Heart right ventricle (tissue), 16 donors: Measurements from ENCODE around the gene KRT82. TPM values are rescaled to one million over a fixed set of nuclear protein-coding genes. Genes with fewer than 3 reads are reported as not detected.

Experiments used
- ATAC-seq, 8 donors: fragments of 200-7000 bp; cut with Tn5 transposase; one replicate each; pipeline ENCODE4 v1.9.1; 2020; ENCODE audit warnings: mild to moderate bottlenecking in 8 of 8, moderate library complexity in 8 of 8, moderate number of reproducible peaks in 1 of 8
- DNase-seq, 2 donors: peaks; one replicate each; pipeline ENCODE4 v3.0.0-alpha.2; 2020
- H3K27ac ChIP-seq, 10 donors: fragments of 200-600 bp; sonication (generic) in 2 of 10; one replicate each; pipeline versions ENCODE4 v1.5.0 to v1.8.0; 2020 to 2022; ENCODE audit warnings: mild to moderate bottlenecking in 3 of 10
- H3K27me3 ChIP-seq, 7 donors: fragments of 200-600 bp; one replicate each; pipeline ENCODE4 v1.8.0; 2021 to 2022; ENCODE audit warnings: mild to moderate bottlenecking in 2 of 7
- H3K36me3 ChIP-seq, 9 donors: fragments of 200-600 bp; sonication (generic) in 1 of 9; one replicate each; pipeline versions ENCODE4 v1.5.0 to v1.8.0; 2020 to 2022; ENCODE audit warnings: mild to moderate bottlenecking in 2 of 9
- H3K4me1 ChIP-seq, 9 donors: fragments of 200-600 bp; sonication (generic) in 1 of 9; one replicate each; pipeline versions ENCODE4 v1.5.0 to v1.8.0; 2020 to 2022; ENCODE audit warnings: mild to moderate bottlenecking in 4 of 9
- H3K4me3 ChIP-seq, 10 donors: fragments of 200-600 bp; sonication (generic) in 2 of 10; one replicate each; pipeline versions ENCODE4 v1.5.0 to v1.8.0; 2020 to 2022; ENCODE audit warnings: mild to moderate bottlenecking in 7 of 10, moderate library complexity in 2 of 10
- H3K9me3 ChIP-seq, 11 donors: fragments of 200-600 bp in 10 of 11; sonication (generic) in 2 of 11; one replicate each; pipeline versions ENCODE4 v1.5.0 to v1.8.0; 2013 to 2022; ENCODE audit warnings: mild to moderate bottlenecking in 2 of 11, control low read depth in 1 of 11, moderate library complexity in 1 of 11
- WGBS, 2 donors: extraction: QIAGEN DNeasy Blood & Tissue Kit; methylation state at CpG; one replicate each; pipeline ENCODE4 v1.1.7; 2013; ENCODE audit warnings: inconsistent platforms in 1 of 2; 5-methylcytosine and 5-hydroxymethylcytosine counted together
- intact Hi-C, 10 donors: fragments of 100-400 bp; cut with DNase I; formaldehyde crosslinking; loops; one replicate each; pipeline versions ENCODE4 v1.11.1 to v1.14.2; 2022
- polyA plus RNA-seq, 2 donors: library from polyadenylated mRNA; stranded (reverse); fragments of 200-250 nt; gene quantifications; one replicate each; pipeline ENCODE4 v1.2.3, GENCODE V29; 2013
- total RNA-seq, 10 donors: library from RNA; stranded (reverse); fragmentation: NEBNext Ultra II Directional in 3 of 10; extraction: Animal tissue kit (Norgen Biotek cat#: 25700) in 3 of 10; gene quantifications; one replicate each; pipeline versions ENCODE4 v1.2.1 to v1.2.4, GENCODE V29; 2021 to 2023
- TF ChIP-seq, protein P1 (sequence below), 9 donors: fragments of 200-600 bp; sonication (generic) in 2 of 9; IDR thresholded peaks; one replicate each; pipeline versions ENCODE4 v1.5.0 to v1.8.0; 2021 to 2022; ENCODE audit warnings: antibody characterized with exemption in 9 of 9, mild to moderate bottlenecking in 5 of 9, moderate library complexity in 1 of 9
- donor health status: Arrhythmogenic right ventricular cardiomyopathy.
- donor health status: ischemic (EF 13 %, LVEDD 7.1; RV severe dilation, severe dysfunction).
- donor health status: healthy with polysubstance abuse.
- donor health status: DM: no; HTN: yes; CAD: no.
- donor health status: DM: no; HTN: no; CAD: no.
- donor health status: ischemic (EF 25% LVEDD 6.9; RV normal size, moderate dysfunction).
- donor health status: ischemic (EF 25% LVEDD 5.7; RV mildly dilated, moderate dysfunction).
- donor health status: healthy.
- donor health status: DM: yes; HTN: yes; CAD: no.
- donor health status: Ischemic cardiomyopathy.
- donor health status: ischemic (EF 35%, LVEDD 5.7; RV mildly dilated, moderate dysfunction).
- donor health status: nonischemic (EF 11% LVEDD 7.7; RV severe dilation, severe dysfunction).
- donor health status: DM: yes; HTN: yes; CAD: no.
- donor health status: PGD.
- donor health status: ischemic (EF 29% LVEDD 5.4; RV normal size, mild dysfunction).
- donor health status: nonischemic (EF 23%, LVEDD 6.1; RV moderate dilation, normal function).

The KRT82 gene
- total and polyA plus RNA-seq, 12 donors: not detected

DNA sequence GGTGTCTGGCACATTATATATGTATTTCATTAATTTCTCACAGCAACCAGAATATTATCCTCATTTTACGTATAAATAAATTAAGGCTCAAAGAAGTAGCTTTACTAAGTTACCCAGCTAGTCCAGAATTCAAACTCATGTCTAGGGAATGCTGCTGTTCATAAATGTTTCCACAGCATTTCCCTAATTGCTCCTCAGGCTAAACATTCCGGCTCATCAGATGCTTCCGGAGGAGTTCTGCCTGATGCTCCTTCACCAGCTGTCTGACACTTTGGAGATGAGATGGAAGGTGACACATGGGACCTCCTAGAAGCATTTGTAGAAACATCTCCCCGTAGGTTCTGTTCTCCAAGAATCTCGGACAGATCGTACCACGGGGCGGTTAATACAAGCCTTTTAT is 51.0 kb downstream of the KRT82 start:
- DNase-seq (no peak), ATAC-seq (no peak)
- H3K4me1 ChIP-seq: peaks cover 0 to 6% (median 0%) of the 10 kb centered on the region in 9 donors
- H3K4me3 ChIP-seq: no peak overlapping the region
- intact Hi-C loops: no loop called here
- no peak overlapping the region for H3K27ac ChIP-seq
- H3K27me3 ChIP-seq: peaks cover 0 to 51% (median 36%) of the 10 kb centered on the region in 7 donors
- no peaks in the 10 kb centered on the region for H3K9me3 ChIP-seq
- TF ChIP-seq, protein P1, sequence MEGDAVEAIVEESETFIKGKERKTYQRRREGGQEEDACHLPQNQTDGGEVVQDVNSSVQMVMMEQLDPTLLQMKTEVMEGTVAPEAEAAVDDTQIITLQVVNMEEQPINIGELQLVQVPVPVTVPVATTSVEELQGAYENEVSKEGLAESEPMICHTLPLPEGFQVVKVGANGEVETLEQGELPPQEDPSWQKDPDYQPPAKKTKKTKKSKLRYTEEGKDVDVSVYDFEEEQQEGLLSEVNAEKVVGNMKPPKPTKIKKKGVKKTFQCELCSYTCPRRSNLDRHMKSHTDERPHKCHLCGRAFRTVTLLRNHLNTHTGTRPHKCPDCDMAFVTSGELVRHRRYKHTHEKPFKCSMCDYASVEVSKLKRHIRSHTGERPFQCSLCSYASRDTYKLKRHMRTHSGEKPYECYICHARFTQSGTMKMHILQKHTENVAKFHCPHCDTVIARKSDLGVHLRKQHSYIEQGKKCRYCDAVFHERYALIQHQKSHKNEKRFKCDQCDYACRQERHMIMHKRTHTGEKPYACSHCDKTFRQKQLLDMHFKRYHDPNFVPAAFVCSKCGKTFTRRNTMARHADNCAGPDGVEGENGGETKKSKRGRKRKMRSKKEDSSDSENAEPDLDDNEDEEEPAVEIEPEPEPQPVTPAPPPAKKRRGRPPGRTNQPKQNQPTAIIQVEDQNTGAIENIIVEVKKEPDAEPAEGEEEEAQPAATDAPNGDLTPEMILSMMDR (IDR thresholded peaks at IDR 0.05): no peak
- no peaks in the 10 kb centered on the region for H3K36me3 ChIP-seq
- WGBS, 2 donors: 91 to 93% methylated on average over 8 of the region's 8 CpGs

DNA sequence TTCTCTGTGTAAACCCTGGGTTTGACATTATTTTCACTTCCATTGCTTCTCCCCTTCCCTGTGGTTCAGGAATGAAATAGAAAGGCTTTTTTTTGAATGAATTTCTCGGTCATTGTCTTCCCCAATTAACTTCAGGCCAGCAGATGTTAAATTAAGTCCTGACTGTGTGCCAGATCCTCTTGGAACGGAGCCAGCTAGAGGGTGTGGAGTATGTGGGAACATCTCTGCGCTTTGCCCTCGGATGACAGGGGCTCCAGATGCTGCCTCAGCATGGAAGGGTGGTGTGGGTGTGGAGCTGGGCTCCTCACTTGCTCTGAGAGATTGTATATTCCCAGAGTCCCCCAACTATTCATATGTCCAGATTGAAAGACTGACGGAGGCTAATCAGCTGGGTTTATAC is 51.9 kb downstream of the KRT82 start:
- WGBS, 2 donors: 19 to 20% methylated on average over 5 of the region's 5 CpGs
- intact Hi-C loops: loop anchor here in 1 of 10 donors (1.0 kb wide), 1 partner anchor 29 kb away; no protein-coding TSS in a partner anchor
- H3K27me3 ChIP-seq: peaks cover 0 to 51% (median 35%) of the 10 kb centered on the region in 7 donors
- H3K27ac ChIP-seq: no peak overlapping the region
- H3K4me3 ChIP-seq: no peak overlapping the region
- TF ChIP-seq, protein P1 (IDR thresholded peaks at IDR 0.05): no peak
- DNase-seq (no peak), ATAC-seq (no peak)
- H3K4me1 ChIP-seq: peaks cover 0 to 6% (median 0%) of the 10 kb centered on the region in 9 donors
- no peaks in the 10 kb centered on the region for H3K9me3 ChIP-seq
- no peaks in the 10 kb centered on the region for H3K36me3 ChIP-seq

DNA sequence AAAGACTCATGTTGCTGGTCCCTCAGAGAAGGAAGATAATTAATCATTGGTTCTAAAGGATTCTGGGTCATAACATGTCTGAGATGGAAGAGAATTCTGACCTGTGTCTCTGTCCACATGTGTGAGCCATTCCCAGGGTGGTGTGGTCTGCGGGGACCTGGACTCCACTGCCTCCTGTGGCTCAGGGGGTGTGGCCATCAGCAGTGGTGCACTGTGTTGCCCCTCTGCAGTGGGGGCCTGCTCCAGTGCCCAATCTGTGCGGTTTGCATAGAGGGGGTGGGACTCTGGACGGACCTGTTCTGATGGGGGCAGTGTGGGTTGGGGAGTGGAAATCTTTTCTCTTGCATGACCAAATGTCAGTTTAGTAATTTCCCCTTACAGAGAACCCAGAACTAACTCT is 52.4 kb downstream of the KRT82 start:
- TF ChIP-seq, protein P1 (IDR thresholded peaks at IDR 0.05): no peak
- no peak for ATAC-seq
- no peak overlapping the region for H3K4me3 ChIP-seq
- intact Hi-C loops: loop anchor here in 1 of 10 donors (1.0 kb wide), 1 partner anchor 30 kb away; no protein-coding TSS in a partner anchor
- peaks cover 0 to 6% (median 0%) of the 10 kb centered on the region in 9 donors for H3K4me1 ChIP-seq
- H3K27ac ChIP-seq: no peak overlapping the region
- no peak for DNase-seq
- H3K36me3 ChIP-seq: no peaks in the 10 kb centered on the region
- WGBS, 2 donors: 68 to 70% methylated on average over 3 of the region's 3 CpGs
- peaks cover 0 to 48% (median 35%) of the 10 kb centered on the region in 7 donors for H3K27me3 ChIP-seq
- H3K9me3 ChIP-seq: no peaks in the 10 kb centered on the region

DNA sequence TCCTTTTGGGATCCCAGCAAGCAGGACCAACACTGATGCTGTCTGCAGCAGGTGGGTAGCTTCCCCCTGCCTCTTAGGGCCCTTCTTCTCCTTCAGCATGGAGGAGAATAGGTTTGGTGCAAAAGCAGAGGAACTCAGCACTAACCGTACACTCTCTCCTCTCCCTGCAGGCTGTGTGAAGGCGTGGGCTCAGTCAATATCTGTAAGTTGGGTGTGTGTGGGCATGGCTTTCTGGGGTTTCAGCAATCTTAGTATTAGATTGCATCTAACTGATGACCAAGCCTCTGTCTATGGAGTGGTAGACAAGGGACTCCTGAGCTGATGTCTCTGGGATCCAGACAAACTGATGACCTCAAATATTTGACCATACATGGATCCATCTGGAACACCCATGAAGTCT is 53.2 kb downstream of the KRT82 start:
- TF ChIP-seq, protein P1 (IDR thresholded peaks at IDR 0.05): no peak
- H3K4me3 ChIP-seq: no peak overlapping the region
- DNase-seq (no peak), ATAC-seq (no peak)
- intact Hi-C loops: no loop called here
- 85 to 90% methylated on average over 2 of the region's 2 CpGs for WGBS, 2 donors
- peaks cover 0 to 44% (median 35%) of the 10 kb centered on the region in 7 donors for H3K27me3 ChIP-seq
- H3K27ac ChIP-seq: no peak overlapping the region
- H3K4me1 ChIP-seq: peaks cover 0 to 6% (median 0%) of the 10 kb centered on the region in 9 donors
- no peaks in the 10 kb centered on the region for H3K36me3 ChIP-seq
- H3K9me3 ChIP-seq: no peaks in the 10 kb centered on the region
